Measurements from ENCODE around the gene FBXO17. TPM values are rescaled to one million over a fixed set of nuclear protein-coding genes. Genes with fewer than 3 reads are reported as not detected.

The FBXO17 gene
- total RNA-seq, 1 donor from 2014 or later: 16.0 TPM

DNA sequence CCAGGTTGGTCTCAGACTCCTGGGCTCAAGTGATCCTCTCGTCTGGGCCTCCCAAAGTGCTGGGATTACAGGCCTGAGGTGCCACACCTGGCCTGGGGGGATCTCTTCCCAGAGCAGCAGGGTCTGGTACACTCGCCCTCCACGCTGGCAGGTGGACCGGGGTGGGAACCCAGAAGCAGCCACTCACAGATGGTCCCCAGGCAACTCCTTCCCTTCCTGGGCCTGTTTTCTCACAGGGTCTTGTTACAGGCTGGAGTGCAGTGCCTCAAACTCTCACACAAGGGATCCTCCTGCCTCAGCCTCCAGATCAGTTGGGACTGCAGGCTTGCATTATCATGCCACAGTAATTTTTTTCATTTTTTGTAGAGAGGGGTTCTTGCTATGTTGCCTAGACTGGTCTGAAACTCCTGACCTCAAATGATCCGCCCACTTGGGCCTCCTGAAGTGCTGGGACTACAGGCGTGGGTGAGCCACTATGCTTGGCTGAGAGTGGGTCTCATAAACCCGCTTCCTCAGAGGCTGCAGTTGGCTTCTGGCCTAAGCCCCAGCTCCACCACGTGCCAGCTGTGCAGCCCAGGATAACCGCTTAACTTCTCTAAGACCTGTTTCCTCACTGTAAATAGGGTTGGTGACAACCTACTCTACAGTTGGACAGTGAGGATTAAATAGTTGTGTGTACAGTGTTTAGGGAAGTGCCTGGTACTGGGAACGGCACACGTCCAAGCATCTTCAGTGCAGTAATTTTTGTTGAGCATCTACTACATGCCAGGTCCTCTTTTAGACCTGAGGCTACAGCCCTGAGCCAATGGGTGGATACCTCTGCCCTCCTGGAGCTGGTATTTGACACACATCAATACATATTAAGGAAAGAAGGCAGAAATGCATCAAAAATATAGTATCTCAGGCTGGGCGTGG is 62.7 kb downstream of the FBXO17 start:
- H3K27ac Mint-ChIP-seq (ENCODE audit: unreplicated experiment): no peak overlapping the region
- TF ChIP-seq, protein P1, sequence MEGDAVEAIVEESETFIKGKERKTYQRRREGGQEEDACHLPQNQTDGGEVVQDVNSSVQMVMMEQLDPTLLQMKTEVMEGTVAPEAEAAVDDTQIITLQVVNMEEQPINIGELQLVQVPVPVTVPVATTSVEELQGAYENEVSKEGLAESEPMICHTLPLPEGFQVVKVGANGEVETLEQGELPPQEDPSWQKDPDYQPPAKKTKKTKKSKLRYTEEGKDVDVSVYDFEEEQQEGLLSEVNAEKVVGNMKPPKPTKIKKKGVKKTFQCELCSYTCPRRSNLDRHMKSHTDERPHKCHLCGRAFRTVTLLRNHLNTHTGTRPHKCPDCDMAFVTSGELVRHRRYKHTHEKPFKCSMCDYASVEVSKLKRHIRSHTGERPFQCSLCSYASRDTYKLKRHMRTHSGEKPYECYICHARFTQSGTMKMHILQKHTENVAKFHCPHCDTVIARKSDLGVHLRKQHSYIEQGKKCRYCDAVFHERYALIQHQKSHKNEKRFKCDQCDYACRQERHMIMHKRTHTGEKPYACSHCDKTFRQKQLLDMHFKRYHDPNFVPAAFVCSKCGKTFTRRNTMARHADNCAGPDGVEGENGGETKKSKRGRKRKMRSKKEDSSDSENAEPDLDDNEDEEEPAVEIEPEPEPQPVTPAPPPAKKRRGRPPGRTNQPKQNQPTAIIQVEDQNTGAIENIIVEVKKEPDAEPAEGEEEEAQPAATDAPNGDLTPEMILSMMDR (IDR thresholded peaks at IDR 0.05; ENCODE audit: unreplicated experiment): no peak
- no peak for DNase-seq (ENCODE audit: low spot score)
- H3K27me3 Mint-ChIP-seq (ENCODE audit: unreplicated experiment): peaks cover 13% of the 10 kb centered on the region
- peaks cover 6% of the 10 kb centered on the region for H3K4me1 Mint-ChIP-seq (ENCODE audit: unreplicated experiment)
- H3K36me3 Mint-ChIP-seq (ENCODE audit: low read depth, unreplicated experiment): peaks cover 6% of the 10 kb centered on the region
- H3K4me3 Mint-ChIP-seq (ENCODE audit: unreplicated experiment): no peak overlapping the region
- H3K9me3 Mint-ChIP-seq (ENCODE audit: unreplicated experiment): no peaks in the 10 kb centered on the region

DNA sequence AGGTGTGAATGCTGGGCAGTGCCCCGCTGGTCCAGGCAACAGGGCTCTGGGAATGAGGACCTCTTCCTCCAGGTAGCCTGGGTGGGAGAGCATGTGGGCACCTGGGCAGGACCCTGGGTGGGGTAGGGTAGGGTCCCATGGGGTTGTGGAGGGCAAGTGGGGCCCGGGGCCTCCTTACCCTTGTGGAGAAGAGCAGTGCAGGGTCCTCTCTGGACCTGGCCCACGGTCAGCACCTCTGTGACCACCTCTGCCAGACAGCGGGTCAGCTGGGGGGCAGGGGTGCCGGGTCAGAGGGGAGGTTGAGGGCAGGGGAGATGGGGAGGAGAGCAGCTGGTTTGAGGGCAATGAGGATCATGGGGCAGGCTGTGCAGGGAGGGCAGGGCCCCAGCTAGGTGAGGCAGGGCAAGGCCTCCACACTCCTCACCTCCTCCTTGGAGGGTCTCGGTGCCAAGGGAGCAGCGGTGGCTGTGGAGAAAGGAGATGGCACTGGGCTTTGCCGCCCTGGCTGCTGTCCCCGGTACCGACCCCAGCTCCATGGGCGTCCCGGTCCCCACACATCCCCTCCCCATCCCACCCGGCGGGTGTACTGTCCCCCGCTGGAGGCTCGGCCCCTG is 64.0 kb downstream of the FBXO17 start:
- H3K4me1 Mint-ChIP-seq (ENCODE audit: unreplicated experiment): peaks cover 6% of the 10 kb centered on the region
- peaks cover 11% of the 10 kb centered on the region for H3K36me3 Mint-ChIP-seq (ENCODE audit: low read depth, unreplicated experiment)
- H3K27me3 Mint-ChIP-seq (ENCODE audit: unreplicated experiment): peaks cover 12% of the 10 kb centered on the region
- DNase-seq (ENCODE audit: low spot score): no peak
- no peaks in the 10 kb centered on the region for H3K9me3 Mint-ChIP-seq (ENCODE audit: unreplicated experiment)
- no peak overlapping the region for H3K27ac Mint-ChIP-seq (ENCODE audit: unreplicated experiment)
- no peak overlapping the region for H3K4me3 Mint-ChIP-seq (ENCODE audit: unreplicated experiment)
- TF ChIP-seq, protein P1 (IDR thresholded peaks at IDR 0.05; ENCODE audit: unreplicated experiment): no peak

DNA sequence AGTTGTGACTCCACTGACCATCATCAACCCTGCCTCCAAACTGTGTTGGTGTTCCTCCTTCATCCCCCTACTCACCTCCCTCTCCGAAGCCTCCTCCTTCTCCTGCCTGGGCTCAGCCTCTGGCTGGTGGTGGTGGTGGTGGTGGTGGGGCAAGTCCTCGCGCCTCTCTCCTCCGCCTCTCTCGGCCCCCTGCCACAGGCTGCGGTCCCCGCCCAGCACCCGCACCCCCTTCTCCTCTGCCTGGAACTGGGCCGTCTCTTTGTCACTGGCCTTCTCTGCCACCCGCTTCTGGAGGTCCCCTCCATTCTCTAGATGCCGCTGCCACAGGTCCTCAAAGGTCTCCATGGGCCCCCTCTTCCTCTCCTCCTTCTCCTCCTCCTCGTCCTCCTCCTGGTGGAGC is 65.1 kb downstream of the FBXO17 start:
- TF ChIP-seq, protein P1 (IDR thresholded peaks at IDR 0.05; ENCODE audit: unreplicated experiment): no peak
- Mint-ChIP-seq H3K4me1 (ENCODE audit: unreplicated experiment) (peaks cover 3% of the 10 kb centered on the region), H3K9me3 (ENCODE audit: unreplicated experiment) (no peaks in the 10 kb centered on the region), H3K4me3 (ENCODE audit: unreplicated experiment) (no peak overlapping the region), H3K36me3 (ENCODE audit: low read depth, unreplicated experiment) (peaks cover 14% of the 10 kb centered on the region), H3K27me3 (ENCODE audit: unreplicated experiment) (peaks cover 9% of the 10 kb centered on the region), H3K27ac (ENCODE audit: unreplicated experiment) (no peak overlapping the region)
- no peak for DNase-seq (ENCODE audit: low spot score)

DNA sequence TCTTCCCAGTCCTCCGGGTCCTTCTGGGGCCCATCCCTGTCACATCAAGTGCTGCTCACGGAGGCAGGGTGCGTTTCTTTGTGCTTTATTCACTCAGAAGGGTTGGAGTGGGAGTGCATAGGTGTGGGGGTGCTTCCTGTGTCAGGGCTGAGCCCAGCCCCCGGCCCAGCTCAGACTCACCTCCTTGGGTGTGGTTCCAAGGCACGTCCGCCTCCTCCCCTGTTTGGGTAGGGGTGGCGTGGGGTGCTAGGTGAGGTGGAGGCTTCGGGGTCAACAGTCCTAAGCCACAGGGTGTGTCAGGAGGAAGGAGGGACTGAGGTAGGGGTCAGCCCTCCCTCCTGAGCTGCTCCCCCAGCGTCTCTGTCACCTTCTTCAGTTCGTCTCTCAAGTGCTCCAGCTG is 66.6 kb downstream of the FBXO17 start:
- TF ChIP-seq, protein P1 (IDR thresholded peaks at IDR 0.05; ENCODE audit: unreplicated experiment): no peak
- no peak overlapping the region for H3K4me3 Mint-ChIP-seq (ENCODE audit: unreplicated experiment)
- H3K27ac Mint-ChIP-seq (ENCODE audit: unreplicated experiment): no peak overlapping the region
- peaks cover 6% of the 10 kb centered on the region for H3K27me3 Mint-ChIP-seq (ENCODE audit: unreplicated experiment)
- no peak for DNase-seq (ENCODE audit: low spot score)
- H3K4me1 Mint-ChIP-seq (ENCODE audit: unreplicated experiment): peaks cover 7% of the 10 kb centered on the region
- no peaks in the 10 kb centered on the region for H3K9me3 Mint-ChIP-seq (ENCODE audit: unreplicated experiment)
- H3K36me3 Mint-ChIP-seq (ENCODE audit: low read depth, unreplicated experiment): peaks cover 23% of the 10 kb centered on the region

DNA sequence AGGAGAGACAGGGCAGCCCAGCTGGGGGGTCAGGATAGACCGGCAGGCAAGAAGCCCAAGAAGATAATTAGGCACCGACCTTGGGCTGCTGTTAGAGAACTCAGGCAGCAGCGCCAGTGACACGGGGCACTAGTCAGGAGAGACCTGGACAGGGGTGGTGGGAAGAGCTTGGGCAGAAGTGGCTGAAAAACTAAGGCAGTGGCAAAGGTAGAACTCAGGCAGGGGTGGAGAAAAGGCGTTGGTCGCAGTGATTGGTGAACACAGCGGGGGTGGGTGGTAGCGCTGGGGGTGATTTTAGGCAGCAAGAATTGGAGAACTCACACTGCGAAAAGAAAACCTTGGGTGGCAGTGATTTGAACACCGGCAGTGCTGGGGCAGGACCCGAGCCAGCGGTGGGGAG is 67.9 kb downstream of the FBXO17 start:
- peaks cover 3% of the 10 kb centered on the region for H3K27me3 Mint-ChIP-seq (ENCODE audit: unreplicated experiment)
- H3K27ac Mint-ChIP-seq (ENCODE audit: unreplicated experiment): peak overlapping the region; percentile 50
- TF ChIP-seq, protein P1 (IDR thresholded peaks at IDR 0.05; ENCODE audit: unreplicated experiment): no peak
- peak overlapping the region; percentile 57 for H3K4me3 Mint-ChIP-seq (ENCODE audit: unreplicated experiment)
- H3K9me3 Mint-ChIP-seq (ENCODE audit: unreplicated experiment): no peaks in the 10 kb centered on the region
- no peak for DNase-seq (ENCODE audit: low spot score)
- H3K4me1 Mint-ChIP-seq (ENCODE audit: unreplicated experiment): peaks cover 7% of the 10 kb centered on the region
- peaks cover 23% of the 10 kb centered on the region for H3K36me3 Mint-ChIP-seq (ENCODE audit: low read depth, unreplicated experiment)

Measured in endothelial cell (in vitro differentiated cells).